HEK293T (cell line): ENCODE data around the gene RIT2.

ENCODE experiments used
- CTCF ChIA-PET: fragments of 350-600 bp; formaldehyde crosslinking; extraction: SDS; loops from one replicate; lab custom pipeline; 2021; ENCODE audit warnings: antibody characterized with exemption, inconsistent platforms; lab: Yijun Ruan, JAX
- POLR2A ChIA-PET: fragments of 350-600 bp; formaldehyde crosslinking; extraction: SDS; loops from one replicate; lab custom pipeline; 2020; ENCODE audit warnings: antibody characterized with exemption, inconsistent platforms; lab: Yijun Ruan, JAX
- DNase-seq: peaks from one replicate; pipeline ENCODE4 v3.0.0; 2012; ENCODE audit warnings: mixed read lengths; ENCODE audit errors: extremely low spot score
- ARNT ChIP-seq: fragments of 450-650 bp; IDR thresholded peaks from 2 replicates; pipeline ENCODE4 v1.6.1; 2017; ENCODE audit warnings: mild to moderate bottlenecking
- BHLHE40 ChIP-seq: fragments of 450-650 bp; IDR thresholded peaks from 2 replicates; pipeline ENCODE4 v1.6.1; 2016; ENCODE audit warnings: mild to moderate bottlenecking, moderate library complexity, borderline replicate concordance
- CTBP1 ChIP-seq: fragments of 450-650 bp; IDR thresholded peaks from 2 replicates; pipeline ENCODE4 v1.6.1; 2016; ENCODE audit warnings: borderline replicate concordance
- ELF4 ChIP-seq: fragments of 450-650 bp; IDR thresholded peaks from 2 replicates; pipeline ENCODE4 v1.6.1; 2017; ENCODE audit warnings: antibody characterized with exemption
- FOXA1 ChIP-seq: fragments of 450-650 bp; IDR thresholded peaks from 2 replicates; pipeline ENCODE4 v1.6.1; 2016; ENCODE audit warnings: mild to moderate bottlenecking
- FOXK2 ChIP-seq: fragments of 450-650 bp; IDR thresholded peaks from 2 replicates; pipeline ENCODE4 v1.6.1; 2016; ENCODE audit warnings: mild to moderate bottlenecking
- FOXM1 ChIP-seq: fragments of 450-650 bp; IDR thresholded peaks from 2 replicates; pipeline ENCODE4 v1.6.1; 2017; ENCODE audit warnings: mild to moderate bottlenecking, borderline replicate concordance
- HDGF ChIP-seq: fragments of 450-650 bp; IDR thresholded peaks from 2 replicates; pipeline ENCODE4 v1.6.1; 2017; ENCODE audit warnings: antibody characterized with exemption, borderline replicate concordance
- L3MBTL2 ChIP-seq: fragments of 450-650 bp; conservative IDR thresholded peaks from 2 replicates; pipeline ENCODE4 v1.6.1; 2016; ENCODE audit warnings: mild to moderate bottlenecking
- LEF1 ChIP-seq: fragments of 450-650 bp; IDR thresholded peaks from 2 replicates; pipeline ENCODE4 v1.6.1; 2017; ENCODE audit warnings: mild to moderate bottlenecking, borderline replicate concordance
- NFRKB ChIP-seq: fragments of 450-650 bp; IDR thresholded peaks from 2 replicates; pipeline ENCODE4 v1.6.1; 2016; ENCODE audit warnings: mild to moderate bottlenecking, moderate library complexity
- PKNOX1 ChIP-seq: fragments of 450-650 bp; IDR thresholded peaks from 2 replicates; pipeline ENCODE4 v1.6.1; 2016
- SP1 ChIP-seq: fragments of 450-650 bp; IDR thresholded peaks from 2 replicates; pipeline ENCODE4 v1.6.1; 2017
- SUZ12 ChIP-seq: fragments of 450-650 bp; IDR thresholded peaks from 2 replicates; pipeline ENCODE4 v1.6.1; 2016; ENCODE audit warnings: mild to moderate bottlenecking
- TARDBP ChIP-seq: fragments of 450-650 bp; IDR thresholded peaks from 2 replicates; pipeline ENCODE4 v1.6.1; 2016
- ZNF384 ChIP-seq: fragments of 450-650 bp; IDR thresholded peaks from 2 replicates; pipeline ENCODE4 v1.6.1; 2016

RIT2 gene

GRCh38 chr18:43093646-43094045 lies 21.8 kb downstream of the RIT2 start:
- no peak for TF ChIP-seq FOXM1
- no peak for TF ChIP-seq SUZ12
- no peak for TF ChIP-seq TARDBP
- no peak for TF ChIP-seq ZNF384
- TF ChIP-seq L3MBTL2: no peak
- TF ChIP-seq FOXK2: no peak
- TF ChIP-seq SP1: no peak
- no peak for TF ChIP-seq HDGF
- no peak for TF ChIP-seq NFRKB
- TF ChIP-seq LEF1: no peak
- ChIA-PET CTCF (no interaction called here), POLR2A (no interaction called here)

GRCh38 chr18:43092539-43092938 lies 22.9 kb downstream of the RIT2 start:
- DNase-seq: no peak
- POLR2A ChIA-PET: no interaction called here
- TF ChIP-seq SUZ12: no peak
- TF ChIP-seq PKNOX1: no peak
- TF ChIP-seq BHLHE40: no peak
- TF ChIP-seq LEF1: no peak
- TF ChIP-seq TARDBP: no peak
- TF ChIP-seq HDGF: no peak
- TF ChIP-seq FOXA1: no peak
- no peak for TF ChIP-seq SP1
- TF ChIP-seq NFRKB: no peak
- TF ChIP-seq FOXM1: no peak
- CTCF ChIA-PET: no interaction called here

More at GRCh38 chr18:43093646-43094045, 21.8 kb downstream of the RIT2 start:
- DNase-seq: no peak

- ChIA-PET POLR2A (no interaction called here), CTCF (no interaction called here)
- DNase-seq: no peak
- TF ChIP-seq SP1 (no peak), SUZ12 (no peak)
Measured at GRCh38 chr18:43081396-43081795, 34.1 kb downstream of the RIT2 start.

- POLR2A ChIA-PET: no interaction called here
- CTCF ChIA-PET: no interaction called here
- no peak for DNase-seq
- TF ChIP-seq LEF1 (no peak), NFRKB (no peak), FOXK2 (no peak), ARNT (no peak)
Measured at GRCh38 chr18:43080671-43081070, 34.8 kb downstream of the RIT2 start.

GRCh38 chr18:43079422-43079821 lies 36.1 kb downstream of the RIT2 start:
- TF ChIP-seq L3MBTL2 (no peak), NFRKB (no peak), CTBP1 (no peak), FOXM1 (no peak), PKNOX1 (no peak), ARNT (no peak), FOXK2 (no peak), ZNF384 (no peak), FOXA1 (no peak), BHLHE40 (no peak), SP1 (no peak), LEF1 (no peak), ELF4 (no peak)
- ChIA-PET POLR2A (no interaction called here), CTCF (no interaction called here)
- DNase-seq: no peak

- CTCF ChIA-PET: no interaction called here
- no peak for DNase-seq
- TF ChIP-seq FOXM1 (no peak), ZNF384 (no peak), BHLHE40 (no peak), ARNT (no peak), ELF4 (no peak), SUZ12 (no peak), L3MBTL2 (no peak), PKNOX1 (no peak), FOXK2 (no peak), HDGF (no peak), CTBP1 (no peak), LEF1 (no peak), FOXA1 (no peak)
- POLR2A ChIA-PET: no interaction called here
Measured at GRCh38 chr18:43078478-43079092, 36.9 kb downstream of the RIT2 start.

- CTCF ChIA-PET: interaction anchor here (0.7 kb wide), 1 partner anchor 433 kb away, joined by 3 read pairs; no protein-coding TSS in a partner anchor
- TF ChIP-seq PKNOX1: no peak
- TF ChIP-seq SP1: no peak
- no peak for TF ChIP-seq BHLHE40
- no peak for TF ChIP-seq FOXK2
- no peak for DNase-seq
- POLR2A ChIA-PET: no interaction called here
Measured at GRCh38 chr18:43077510-43078308, 37.8 kb downstream of the RIT2 start.
